ENCODE results near the gene OR52E4. TPM values are rescaled to one million over a fixed set of nuclear protein-coding genes. Genes with fewer than 3 reads are reported as not detected.

The OR52E4 gene
- total and polyA plus RNA-seq, 2 of the 4 experiments (the other 2 are of a cell fraction): not detected

GRCh38 chr11:5899534-5899933 lies 19.1 kb downstream of the OR52E4 start:
- no peak overlapping the region for H2BK5ac ChIP-seq (ENCODE audit: low read depth, low read length, poor library complexity, severe bottlenecking)
- H3K4ac ChIP-seq (ENCODE audit: low read depth, low read length): no peak overlapping the region
- no peaks in the 10 kb centered on the region for H3K9me1 ChIP-seq (ENCODE audit: insufficient read depth, low read length)
- H4K5ac ChIP-seq (ENCODE audit: low read depth, low read length): no peak overlapping the region
- no peak overlapping the region for H3K23ac ChIP-seq (ENCODE audit: low read depth, low read length)
- H3K4me3 ChIP-seq (ENCODE audit: insufficient read depth, low read depth, low read length): no peak overlapping the region
- no peaks in the 10 kb centered on the region for H3K4me1 ChIP-seq (ENCODE audit: control insufficient read depth, insufficient read depth, low read length)
- no peak overlapping the region for H3K14ac ChIP-seq (replicated peaks; ENCODE audit: low read depth, low read length)
- no peak overlapping the region for H2AFZ ChIP-seq (replicated peaks; ENCODE audit: low read length, poor library complexity)
- no peak overlapping the region for H2AK9ac ChIP-seq (replicated peaks; ENCODE audit: low read depth, low read length, poor library complexity)
- ChIA-PET POLR2A (ENCODE audit: unreplicated experiment) (no interaction called here), CTCF (no interaction called here)
- H2AK5ac ChIP-seq (ENCODE audit: low read depth, low read length): no peak overlapping the region
- no CpG with 5 or more reads among the region's 2 CpGs for WGBS, 2 experiments (ENCODE audit: extremely low coverage in 2 of 2, insufficient read length in 1 of 2)
- no peak overlapping the region for H3K56ac ChIP-seq (ENCODE audit: extremely low read depth, insufficient read depth, low read length)
- H3K9ac ChIP-seq (ENCODE audit: low read depth, low read length): no peak overlapping the region
- H3K18ac ChIP-seq (ENCODE audit: low read depth, low read length): no peak overlapping the region
- H2BK20ac ChIP-seq (ENCODE audit: low read depth, low read length): no peak overlapping the region
- BruUV-seq (replicated peaks): no TSS peak
- H3K27me3 ChIP-seq (ENCODE audit: control insufficient read depth, insufficient read depth, low read length): no peaks in the 10 kb centered on the region
- H4K8ac ChIP-seq (ENCODE audit: low read depth in 2 of 2, low read length in 2 of 2): no peak overlapping the region
- peaks cover 2% of the 10 kb centered on the region; the same call in 1 of the 2 replicates for H3K9me3 ChIP-seq (ENCODE audit: control insufficient read depth, insufficient read depth, low read length)
- no peak overlapping the region for H2BK120ac ChIP-seq (ENCODE audit: low read depth, low read length)
- no peak for DNase-seq
- H3K36me3 ChIP-seq (ENCODE audit: control insufficient read depth, insufficient read depth, low read length): no peaks in the 10 kb centered on the region
- H2BK15ac ChIP-seq (ENCODE audit: low read depth, low read length): no peak overlapping the region
- intact Hi-C loops (cut with micrococcal nuclease) (loop anchor here (10.0 kb wide), 1 partner anchor 425 kb away; no protein-coding TSS in a partner anchor), in situ Hi-C loops (cut with MboI; ENCODE audit: low sequenced_read_pairs) (no loop called here), dilution Hi-C loops (cut with HindIII; ENCODE audit: low sequenced_read_pairs, unreplicated experiment) (no loop called here)
- H3K27ac ChIP-seq (ENCODE audit: insufficient read depth, low read length): no peak overlapping the region
- H3K79me1 ChIP-seq (ENCODE audit: low read depth in 1 of 2, low read length in 2 of 2): no peaks in the 10 kb centered on the region
- no peaks in the 10 kb centered on the region for H4K20me1 ChIP-seq (ENCODE audit: insufficient read depth, low read length)
- H4K91ac ChIP-seq (ENCODE audit: insufficient read depth, low read depth, low read length): no peak overlapping the region
- no peak for ATAC-seq (ENCODE audit: low read depth)
- TF ChIP-seq POLR2A (IDR thresholded peaks at IDR 0.05; ENCODE audit: low read depth, low read length) (no peak), BHLHE40 (IDR thresholded peaks at IDR 0.05; ENCODE audit: low read depth, low read length) (no peak), CTCF (conservative IDR thresholded peaks at IDR 0.05; ENCODE audit: low read depth, low read length) (no peak)
- no peak overlapping the region for H3K4me2 ChIP-seq (ENCODE audit: low read depth, low read length)

Measured in IMR-90 (cell line).